Progenitor cell of endocrine pancreas (in vitro differentiated cells): ENCODE measurements around the gene AQP10. TPM values are rescaled to one million over a fixed set of nuclear protein-coding genes. Genes with fewer than 3 reads are reported as not detected.
A peak's percentile ranks its signal among the peaks of the same experiment; 100 is the strongest.

Source experiments
- DNase-seq: peaks from one replicate; pipeline ENCODE4 v3.0.0; 2021; ENCODE audit warnings: low spot score; ENCODE audit not compliant: unreplicated experiment
- H3K27ac Mint-ChIP-seq: 2 replicates; pipeline ENCODE4 v1.8.0; 2021; ENCODE audit warnings: mild to moderate bottlenecking, moderate library complexity, mixed read lengths
- H3K27me3 Mint-ChIP-seq: 2 replicates; pipeline ENCODE4 v1.8.0; 2021; ENCODE audit warnings: mixed read lengths
- H3K36me3 Mint-ChIP-seq: 2 replicates; pipeline ENCODE4 v1.8.0; 2022; ENCODE audit warnings: mixed read lengths; ENCODE audit not compliant: insufficient read depth
- H3K4me1 Mint-ChIP-seq: 2 replicates; pipeline ENCODE4 v1.8.0; 2021; ENCODE audit warnings: low read depth, mixed read lengths
- H3K4me3 Mint-ChIP-seq: 2 replicates; pipeline ENCODE4 v1.8.0; 2021; ENCODE audit warnings: low read depth, mild to moderate bottlenecking, moderate library complexity, mixed read lengths
- H3K9me3 Mint-ChIP-seq: 2 replicates; pipeline ENCODE4 v1.8.0; 2021; ENCODE audit warnings: low read depth, mixed read lengths
- CTCF ChIP-seq: fragments of 200-600 bp; sonication (generic); IDR thresholded peaks from one replicate; pipeline ENCODE4 v1.5.0; 2021; ENCODE audit warnings: antibody characterized with exemption, mild to moderate bottlenecking; ENCODE audit not compliant: unreplicated experiment
- total RNA-seq: library from RNA; stranded (reverse); gene quantifications from 2 replicates; pipeline ENCODE4 v1.2.1, GENCODE V29; 2021

The AQP10 gene
- total RNA-seq, 1 donor from 2014 or later, result 0.96 TPM

GRCh38 chr1:154342836-154343472 lies 22.1 kb downstream of the AQP10 start:
- Mint-ChIP-seq H3K4me1 (no peaks in the 10 kb centered on the region), H3K27ac (no peak overlapping the region), H3K9me3 (no peaks in the 10 kb centered on the region), H3K4me3 (no peak overlapping the region), H3K36me3 (peaks cover 38% of the 10 kb centered on the region), H3K27me3 (no peaks in the 10 kb centered on the region)
- no peak for DNase-seq
- TF ChIP-seq CTCF, result no peak

- peaks cover 36% of the 10 kb centered on the region for H3K36me3 Mint-ChIP-seq
- no peak overlapping the region for H3K27ac Mint-ChIP-seq
- no peaks in the 10 kb centered on the region for H3K9me3 Mint-ChIP-seq
- H3K4me3 Mint-ChIP-seq, result no peak overlapping the region
- H3K27me3 Mint-ChIP-seq, result no peaks in the 10 kb centered on the region
- no peaks in the 10 kb centered on the region for H3K4me1 Mint-ChIP-seq
- peak; percentile 68 for TF ChIP-seq CTCF
- no peak for DNase-seq
Observed at GRCh38 chr1:154344977-154345837, 24.3 kb downstream of the AQP10 start.

GRCh38 chr1:154346276-154346917 lies 25.5 kb downstream of the AQP10 start:
- no peaks in the 10 kb centered on the region for H3K27me3 Mint-ChIP-seq
- no peaks in the 10 kb centered on the region for H3K9me3 Mint-ChIP-seq
- DNase-seq, result no peak
- H3K4me1 Mint-ChIP-seq, result peaks cover 3% of the 10 kb centered on the region
- TF ChIP-seq CTCF, result no peak
- H3K4me3 Mint-ChIP-seq, result no peak overlapping the region
- no peak overlapping the region for H3K27ac Mint-ChIP-seq
- peaks cover 31% of the 10 kb centered on the region for H3K36me3 Mint-ChIP-seq

- no peak for DNase-seq
- H3K27me3 Mint-ChIP-seq, result peaks cover 2% of the 10 kb centered on the region
- no peaks in the 10 kb centered on the region for H3K9me3 Mint-ChIP-seq
- peaks cover 27% of the 10 kb centered on the region for H3K36me3 Mint-ChIP-seq
- TF ChIP-seq CTCF, result no peak
- H3K4me3 Mint-ChIP-seq, result no peak overlapping the region
- H3K4me1 Mint-ChIP-seq, result peaks cover 12% of the 10 kb centered on the region
- H3K27ac Mint-ChIP-seq, result no peak overlapping the region
Observed at GRCh38 chr1:154347961-154348360, 27.1 kb downstream of the AQP10 start.

- H3K9me3 Mint-ChIP-seq, result no peaks in the 10 kb centered on the region
- peaks cover 18% of the 10 kb centered on the region for H3K4me1 Mint-ChIP-seq
- H3K4me3 Mint-ChIP-seq, result no peak overlapping the region
- no peak for TF ChIP-seq CTCF
- peaks cover 23% of the 10 kb centered on the region for H3K36me3 Mint-ChIP-seq
- no peak for DNase-seq
- H3K27ac Mint-ChIP-seq, result no peak overlapping the region
- peaks cover 2% of the 10 kb centered on the region for H3K27me3 Mint-ChIP-seq
Observed at GRCh38 chr1:154348429-154349076, 27.7 kb downstream of the AQP10 start.
